Fibroblast of skin of back (primary cell): ENCODE measurements around the gene MKRN2OS.

ENCODE experiments used
- DNase-seq: peaks from one replicate; pipeline ENCODE4 v3.0.0-alpha.2; 2013

The MKRN2OS gene

GRCh38 chr3:12513694-12514446 lies 31.4 kb downstream of the MKRN2OS start:
- DNase-seq, result no peak

- DNase-seq, result no peak
These were observed 32.7 kb downstream of the MKRN2OS start for GRCh38 chr3:12512534-12513118.

- DNase-seq, result no peak
These were observed 35.8 kb downstream of the MKRN2OS start for GRCh38 chr3:12509466-12509865.

- DNase-seq, result peak; percentile 98
These were observed 37.0 kb downstream of the MKRN2OS start for GRCh38 chr3:12508291-12508700.

- DNase-seq, result peak; percentile 75
These were observed 37.6 kb downstream of the MKRN2OS start for GRCh38 chr3:12507591-12508281.

- no peak for DNase-seq
These were observed 39.0 kb downstream of the MKRN2OS start for GRCh38 chr3:12506201-12506709.

DNA sequence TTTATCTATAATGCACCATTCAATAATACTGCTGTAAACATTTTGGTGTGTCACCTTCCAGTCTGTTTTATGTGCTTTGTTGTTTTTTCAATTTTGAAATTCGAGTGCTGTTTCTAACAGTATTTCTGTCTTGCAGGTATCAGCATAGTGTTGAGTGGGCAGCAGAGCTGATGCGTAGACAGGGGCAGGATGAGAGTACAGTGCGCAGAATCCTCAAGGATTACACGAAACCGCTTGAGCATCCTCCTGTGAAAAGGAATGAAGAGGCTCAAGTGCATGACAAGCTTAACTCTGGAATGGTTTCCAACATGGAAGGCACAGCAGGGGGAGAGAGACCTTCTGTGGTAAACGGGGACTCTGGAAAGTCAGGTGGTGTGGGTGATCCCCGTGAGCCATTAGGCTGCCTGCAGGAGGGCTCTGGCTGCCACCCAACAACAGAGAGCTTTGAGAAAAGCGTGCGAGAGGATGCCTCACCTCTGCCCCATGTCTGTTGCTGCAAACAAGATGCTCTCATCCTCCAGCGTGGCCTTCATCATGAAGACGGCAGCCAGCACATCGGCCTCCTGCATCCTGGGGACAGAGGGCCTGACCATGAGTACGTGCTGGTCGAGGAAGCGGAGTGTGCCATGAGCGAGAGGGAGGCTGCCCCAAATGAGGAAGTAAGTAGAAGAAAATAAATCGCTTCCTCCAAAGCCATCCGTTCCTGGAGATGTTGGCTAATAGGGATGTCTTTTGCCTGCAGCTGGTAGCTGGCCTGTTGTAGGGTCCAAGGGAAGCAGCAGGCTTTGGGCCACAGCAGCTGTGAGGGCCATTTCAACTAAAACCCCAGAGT lies 42.0 kb downstream of the MKRN2OS start:
- DNase-seq, result no peak

DNA sequence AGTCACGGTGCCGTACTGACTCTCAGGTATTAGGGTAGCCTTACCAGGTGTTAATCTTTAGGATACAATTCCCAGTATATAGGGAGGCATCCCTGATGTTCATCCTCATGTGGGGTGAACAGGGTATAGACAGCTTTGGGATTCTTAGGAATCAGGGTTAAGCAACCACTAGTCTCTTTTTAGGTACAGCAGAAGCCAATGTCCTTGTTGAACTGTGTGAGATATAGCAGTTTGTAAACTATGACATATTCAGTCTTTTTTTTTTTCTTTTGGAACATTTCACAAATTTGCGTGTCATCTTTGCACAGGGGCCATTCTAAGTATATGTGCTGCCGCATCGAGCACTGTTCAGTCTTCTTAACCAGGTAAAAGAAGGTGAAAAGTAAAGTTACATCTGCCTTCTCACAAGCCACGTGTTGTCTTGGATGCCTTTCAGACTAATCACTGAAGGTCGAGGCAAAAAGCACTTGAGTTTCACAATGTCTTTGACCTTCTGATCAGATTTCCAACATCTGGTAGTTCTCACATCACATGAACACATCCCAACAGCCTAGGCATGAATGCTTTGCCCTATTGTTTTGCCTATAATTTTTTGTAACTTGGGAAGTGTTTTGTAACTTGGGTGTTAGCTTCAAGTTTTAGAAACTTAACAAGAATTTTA lies 43.8 kb downstream of the MKRN2OS start:
- no peak for DNase-seq

GRCh38 chr3:12499474-12499873 lies 45.8 kb downstream of the MKRN2OS start:
- no peak for DNase-seq

DNA sequence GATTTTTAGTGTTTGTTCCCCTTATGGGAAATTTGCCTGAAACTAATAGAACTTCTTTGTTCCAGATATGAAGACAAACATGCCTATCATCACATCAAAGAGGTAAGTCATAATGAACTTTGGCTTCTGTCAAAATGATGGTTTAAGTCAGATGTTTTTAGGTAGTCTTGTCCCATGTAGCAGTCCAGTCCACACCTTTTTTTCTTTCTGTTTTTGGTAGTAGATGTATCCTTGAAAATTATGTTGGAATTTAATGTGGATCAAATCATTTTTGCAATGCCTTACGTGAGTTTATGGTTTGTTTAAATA lies 48.9 kb downstream of the MKRN2OS start:
- no peak for DNase-seq

DNA sequence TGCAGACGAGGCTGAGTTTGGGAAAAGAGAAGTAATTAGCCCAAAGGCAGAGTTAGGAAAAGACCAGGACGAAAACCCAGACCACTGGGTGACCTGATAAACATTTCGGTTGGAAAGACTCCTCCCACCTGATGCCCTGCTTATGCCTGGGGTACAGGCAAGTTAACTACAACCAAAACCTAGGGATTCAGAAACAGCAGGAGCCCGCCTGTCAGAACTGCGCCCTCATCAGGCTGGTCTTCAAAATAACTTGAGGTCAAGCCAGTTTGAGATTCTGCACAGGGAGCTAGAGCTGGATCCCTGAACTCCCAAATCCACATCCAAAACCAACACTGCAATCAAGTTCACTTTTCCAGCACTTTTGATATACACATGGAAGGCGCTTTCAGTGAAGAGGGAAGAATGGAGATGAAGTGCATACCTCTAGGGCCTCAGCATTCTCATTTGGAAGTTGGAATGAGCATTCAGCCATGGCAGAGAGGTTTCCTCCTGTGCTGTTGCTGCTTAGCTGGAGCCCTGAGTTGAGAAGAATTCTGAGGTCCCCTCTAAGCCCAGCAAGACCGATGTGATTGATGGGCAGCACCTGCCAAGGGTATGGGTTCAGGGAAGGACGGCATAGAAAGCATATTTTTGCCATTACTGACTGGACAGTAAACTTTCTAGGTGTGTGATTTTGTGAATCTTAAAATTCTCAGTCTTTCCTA lies 49.4 kb downstream of the MKRN2OS start:
- DNase-seq, result no peak

- no peak for DNase-seq
These were observed 54.8 kb downstream of the MKRN2OS start for GRCh38 chr3:12490547-12490946.

- DNase-seq, result peak; percentile 68
These were observed 55.5 kb downstream of the MKRN2OS start for GRCh38 chr3:12489832-12490231.
